HG03280 (cell line): ENCODE results near the gene NUDT3.

Experiments
- ATAC-seq: cut with Tn5 transposase; IDR thresholded peaks from one replicate; pipeline ENCODE4 v1.9.1; 2021; ENCODE audit warnings: mild to moderate bottlenecking, moderate library complexity; ENCODE audit not compliant: unreplicated experiment

NUDT3 gene

GRCh38 chr6:34241351-34242215 lies 150.9 kb downstream of the NUDT3 start:
- ATAC-seq, result no peak

DNA sequence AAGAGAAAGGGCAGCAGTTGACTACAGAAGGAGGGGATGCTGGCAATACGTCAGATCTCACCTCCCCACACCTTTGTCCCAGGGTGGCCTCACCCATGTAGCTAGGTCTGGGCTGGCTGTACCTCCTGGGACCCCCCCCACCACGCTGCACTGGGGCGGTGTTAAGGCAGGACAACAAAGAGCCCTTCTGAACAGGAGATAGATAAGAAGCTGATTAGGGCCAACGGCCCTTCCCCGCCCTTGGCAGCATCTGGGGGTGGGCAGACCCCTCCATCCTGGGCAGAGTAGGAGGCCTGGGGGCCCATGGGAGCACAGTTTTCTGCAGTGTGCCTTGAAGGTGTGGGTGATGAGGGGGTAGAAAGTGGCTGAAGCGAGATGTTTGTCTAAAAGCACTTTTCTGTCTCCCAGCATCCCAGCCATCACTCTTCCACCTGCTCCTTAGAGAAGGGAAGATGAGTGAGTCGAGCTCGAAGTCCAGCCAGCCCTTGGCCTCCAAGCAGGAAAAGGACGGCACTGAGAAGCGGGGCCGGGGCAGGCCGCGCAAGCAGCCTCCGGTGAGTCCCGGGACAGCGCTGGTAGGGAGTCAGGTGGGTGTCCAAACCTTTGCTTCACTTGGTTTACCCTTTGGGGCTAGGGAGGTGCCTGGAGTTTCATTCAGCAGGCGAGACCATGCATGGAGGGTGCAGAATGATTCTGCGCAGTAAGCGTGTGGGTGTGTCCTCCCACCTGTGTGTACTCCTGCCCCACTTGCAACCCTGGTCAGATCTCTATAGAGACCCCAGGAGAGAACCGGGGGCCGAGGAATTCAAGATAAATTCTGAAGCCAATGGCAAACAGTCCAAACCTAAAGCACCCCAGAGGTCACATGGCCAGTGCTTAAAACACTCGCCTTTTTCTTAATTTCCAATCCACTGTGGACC lies 151.9 kb downstream of the NUDT3 start:
- ATAC-seq, result no peak

DNA sequence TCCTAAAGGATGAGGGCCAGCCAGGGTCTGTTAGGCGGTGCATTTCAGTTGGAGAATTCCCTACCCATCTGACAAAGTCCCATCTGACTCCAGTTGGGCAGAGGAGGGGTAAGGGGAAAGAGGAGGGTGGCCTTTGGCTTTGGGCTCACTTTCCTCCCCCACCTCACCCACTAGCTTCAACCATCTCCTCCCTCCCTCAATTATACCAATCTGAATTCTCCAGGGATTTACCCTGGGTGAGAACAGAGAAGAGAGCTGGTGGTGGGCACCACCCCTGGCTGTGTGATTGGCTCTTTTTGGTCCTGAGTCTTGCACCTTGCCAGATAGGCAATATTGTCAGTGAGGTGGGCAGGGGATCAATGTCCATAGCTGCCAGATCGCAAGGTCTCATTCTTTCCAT lies 152.6 kb downstream of the NUDT3 start:
- no peak for ATAC-seq

GRCh38 chr6:34239500-34239825 lies 153.0 kb downstream of the NUDT3 start:
- ATAC-seq, result no peak

DNA sequence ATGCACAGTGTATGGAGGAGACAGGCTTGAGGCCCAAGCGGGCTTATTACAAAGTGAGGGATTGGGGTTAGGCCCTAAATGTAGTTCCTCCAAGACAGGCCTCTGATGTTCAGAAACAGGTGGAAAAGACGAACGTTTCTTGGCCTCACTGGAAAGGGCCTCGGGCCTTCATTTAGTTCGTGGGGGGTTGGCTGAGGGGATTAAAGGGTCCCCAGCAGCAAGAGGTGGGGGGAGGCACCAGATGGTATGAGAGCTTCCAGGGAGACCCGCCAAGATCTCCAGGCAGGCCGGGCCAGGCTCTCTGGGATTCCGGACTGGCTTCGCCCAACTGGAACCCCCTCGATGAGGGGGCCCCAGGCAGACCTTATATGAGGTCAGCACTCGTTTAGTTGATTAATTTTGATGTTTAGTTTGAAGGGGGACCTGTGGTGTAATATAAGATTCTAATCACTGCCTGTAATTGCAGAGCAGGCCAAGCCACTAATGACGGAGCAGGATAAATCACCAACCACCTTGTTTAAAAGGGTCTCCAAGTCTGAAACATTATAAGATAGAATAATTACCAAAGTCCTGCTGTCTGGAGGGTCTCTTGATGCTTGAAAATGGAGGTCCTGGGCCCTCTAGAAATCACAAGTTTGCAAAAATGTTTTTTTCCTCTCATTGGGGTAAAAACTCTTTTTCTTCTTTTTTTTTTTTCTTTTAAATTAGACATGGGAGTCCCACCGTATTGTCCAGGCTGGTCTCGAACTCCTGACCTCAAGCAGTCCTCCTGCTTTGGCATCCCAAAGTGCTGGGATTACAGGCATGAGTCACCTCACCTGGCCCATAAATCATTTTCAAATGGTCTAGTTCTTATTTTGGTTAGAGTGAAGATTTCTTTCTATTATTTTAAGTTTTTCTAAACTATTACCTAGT lies 153.6 kb downstream of the NUDT3 start:
- no peak for ATAC-seq

DNA sequence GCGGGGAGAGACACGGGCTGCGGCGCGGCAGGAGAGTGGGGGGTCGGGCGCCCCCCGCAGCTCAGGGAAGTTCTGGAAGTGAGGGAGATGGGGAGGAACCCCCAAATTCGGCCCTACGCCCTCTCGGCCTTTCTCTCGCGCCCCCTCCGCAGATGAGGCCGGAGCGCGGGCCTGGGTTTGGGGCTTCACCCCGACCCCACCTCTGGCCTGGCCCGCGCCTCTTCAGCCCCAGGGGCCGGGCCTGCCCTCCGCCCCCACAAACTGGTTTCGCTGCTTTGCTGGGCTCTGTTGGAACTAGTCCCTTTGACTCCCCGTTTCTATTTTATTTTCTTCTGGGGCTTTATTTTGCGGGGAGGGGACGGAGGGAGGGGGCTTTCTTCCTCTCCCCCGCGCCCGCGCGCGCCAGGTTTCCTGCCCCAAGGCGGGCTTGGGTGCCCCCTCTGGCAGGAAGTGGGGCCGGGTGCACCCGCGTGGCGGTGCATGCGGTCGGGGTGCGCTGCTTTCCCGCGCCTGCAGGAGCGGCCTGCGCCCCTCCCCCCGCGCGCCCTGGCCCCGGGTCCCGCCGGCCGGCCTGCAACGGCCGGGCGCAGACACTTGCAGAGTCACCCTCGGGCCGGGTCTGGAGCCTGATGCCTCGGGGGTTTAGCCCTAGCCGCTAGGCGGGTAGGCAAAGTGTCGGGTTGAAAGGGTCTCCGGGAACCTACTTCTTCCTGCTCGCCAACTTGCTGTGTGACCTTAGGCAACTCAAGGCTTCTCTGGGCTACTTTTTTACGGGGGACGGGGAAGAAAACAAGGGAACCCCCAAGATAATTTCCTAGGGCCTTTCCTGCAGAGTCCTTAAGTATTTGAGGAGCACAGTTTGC lies 154.5 kb downstream of the NUDT3 start:
- no peak for ATAC-seq

DNA sequence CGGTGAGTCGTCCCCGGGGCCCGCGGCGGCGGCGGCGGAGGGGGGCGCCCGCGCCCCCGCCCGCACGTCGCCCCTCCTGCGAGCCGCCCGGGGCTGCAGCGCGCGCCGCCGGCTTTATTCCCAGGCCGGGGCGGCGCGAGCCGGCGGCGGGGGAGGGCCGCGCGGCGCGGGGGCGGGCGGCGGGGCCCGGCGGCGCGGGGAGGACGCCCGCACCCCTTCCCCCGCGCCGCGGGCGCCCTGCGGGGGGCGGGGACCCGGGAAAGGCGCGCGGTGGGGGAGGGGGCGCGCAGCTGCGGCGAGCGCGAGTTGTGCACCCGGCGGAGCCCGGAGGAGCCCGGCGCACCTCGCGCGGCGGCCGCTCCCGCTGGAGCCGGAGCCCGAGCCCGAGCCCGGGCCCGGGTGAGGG lies 155.2 kb downstream of the NUDT3 start:
- ATAC-seq, result peak; percentile 23

GRCh38 chr6:34236443-34237315 lies 155.8 kb downstream of the NUDT3 start, which contains the start of gene HMGA1:
Gene HMGA1 (plus strand): TSS chr6:34236873. CDS start chr6:34240781, 3,908 bp downstream.
- ATAC-seq, result peak; percentile 67

DNA sequence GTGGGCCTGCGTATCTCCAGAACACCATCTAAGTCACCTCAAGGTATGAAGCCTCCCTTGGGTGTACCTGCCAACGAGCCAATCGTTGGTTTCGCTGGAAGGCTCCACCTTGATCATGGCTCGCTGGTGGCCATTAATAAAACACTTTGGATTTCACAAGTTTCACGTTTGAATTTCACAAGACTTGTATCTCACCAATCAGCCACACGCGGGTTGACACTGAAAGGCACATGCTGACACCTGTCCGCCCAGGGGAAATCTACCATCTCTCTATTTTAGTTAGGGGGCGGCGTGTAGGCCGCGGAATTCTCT lies 156.4 kb downstream of the NUDT3 start:
- ATAC-seq, result peak; percentile 0

- ATAC-seq, result no peak
These were observed 156.9 kb downstream of the NUDT3 start for GRCh38 chr6:34235307-34236130.

DNA sequence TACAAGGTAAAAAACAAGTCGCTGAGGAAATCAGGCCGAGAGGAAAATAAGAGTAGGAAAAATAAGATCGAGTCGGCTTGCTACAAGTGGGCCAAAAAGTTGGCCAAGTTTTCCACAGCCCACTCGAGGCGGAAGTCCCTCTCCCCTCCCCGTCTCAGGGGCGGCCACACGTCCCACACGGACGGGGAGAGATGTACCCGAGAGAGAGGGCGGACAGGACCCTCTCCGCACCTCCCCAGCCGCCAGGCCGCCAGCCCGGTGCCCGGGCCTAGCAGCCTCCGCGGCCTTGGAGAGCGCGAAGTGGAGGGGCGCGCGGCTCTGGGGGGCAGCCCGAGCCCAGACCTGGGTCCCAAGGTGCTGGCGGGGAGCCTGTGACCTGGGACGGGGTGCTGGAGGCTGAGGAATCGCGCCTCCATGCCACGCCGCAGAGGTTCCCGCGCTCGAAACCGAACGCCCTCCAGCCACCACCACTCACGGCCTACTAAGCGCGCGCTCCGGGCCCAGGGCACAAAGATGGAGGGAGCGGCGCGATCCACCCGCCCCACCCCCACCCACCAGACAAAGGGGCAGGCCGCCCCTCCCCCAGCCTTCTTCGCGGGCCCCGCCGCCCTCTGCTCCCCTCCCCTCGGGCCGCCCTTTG lies 157.7 kb downstream of the NUDT3 start:
- ATAC-seq, result no peak

DNA sequence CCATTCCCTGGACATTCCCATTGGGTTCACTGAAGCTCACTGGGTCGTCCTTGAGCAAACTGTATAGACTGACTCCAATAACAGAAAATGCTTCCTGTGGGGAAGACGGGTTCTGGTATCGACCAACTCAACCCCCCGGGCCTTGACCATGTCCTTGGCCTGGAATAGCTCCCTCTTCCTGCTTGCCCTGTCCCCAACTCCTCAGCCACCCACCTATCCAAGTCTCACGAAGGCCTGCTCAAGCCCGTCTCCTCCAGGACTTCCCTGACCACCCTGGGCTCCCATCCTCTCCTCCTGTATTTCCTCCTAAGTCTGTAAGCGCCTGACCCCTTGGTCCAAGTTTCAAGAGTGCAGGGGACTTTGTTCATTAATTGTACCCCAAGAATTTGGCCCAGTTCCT lies 158.6 kb downstream of the NUDT3 start:
- no peak for ATAC-seq

DNA sequence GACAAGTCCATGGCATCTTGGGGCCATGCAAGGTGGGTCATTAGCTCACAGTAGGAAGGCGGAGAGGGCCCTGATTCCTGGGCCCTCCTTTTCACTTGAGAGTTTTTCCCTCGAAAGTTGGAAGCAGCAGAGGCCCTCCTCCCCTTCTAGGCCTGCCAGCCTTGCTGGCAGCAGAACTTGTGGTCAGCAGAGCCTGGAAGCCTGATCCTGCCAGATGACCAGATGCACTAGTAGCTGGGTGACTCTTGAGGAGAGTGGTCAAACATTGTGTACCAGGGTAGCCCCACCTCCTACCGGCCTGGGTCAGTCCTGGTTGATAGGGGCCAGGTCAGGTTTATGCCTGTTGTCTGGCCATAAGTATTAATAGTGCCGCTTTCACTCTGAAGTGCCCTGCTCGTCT lies 159.6 kb downstream of the NUDT3 start:
- no peak for ATAC-seq

- ATAC-seq, result no peak
These were observed 160.7 kb downstream of the NUDT3 start for GRCh38 chr6:34231566-34232336.

DNA sequence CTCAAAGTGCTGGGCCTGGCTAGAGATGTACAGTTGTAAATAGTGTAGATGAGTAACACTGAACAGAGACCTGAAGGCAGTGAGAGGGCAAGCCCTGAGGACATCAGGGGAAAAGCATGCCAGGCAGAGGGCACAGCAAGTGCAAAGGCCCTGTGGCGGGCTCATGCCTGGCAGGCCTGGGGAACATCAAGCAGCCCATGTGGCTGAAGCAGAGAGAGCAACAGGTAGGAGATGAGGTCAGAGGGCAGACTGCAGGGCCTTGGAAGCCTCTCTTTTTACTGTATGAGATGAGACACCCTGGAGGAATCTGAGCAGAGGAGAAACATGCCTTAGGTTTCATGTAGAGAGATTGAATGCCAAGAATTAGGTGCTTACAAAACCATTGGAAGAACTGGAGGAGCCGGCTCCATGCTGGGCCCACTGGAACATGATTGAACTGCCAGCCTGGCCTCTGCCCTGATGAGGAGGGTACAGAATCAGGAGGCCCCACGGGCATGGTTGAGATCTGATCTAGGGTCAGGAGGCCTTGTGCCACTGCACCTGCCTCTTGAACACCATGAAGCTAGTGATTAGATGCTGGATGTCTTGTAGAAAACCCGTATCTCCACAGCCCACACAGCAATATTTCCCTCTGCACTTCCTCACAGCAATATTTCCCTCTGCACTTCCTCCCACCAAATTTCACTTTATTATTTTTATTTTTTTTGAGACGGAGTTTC lies 161.7 kb downstream of the NUDT3 start:
- ATAC-seq, result no peak

- no peak for ATAC-seq
These were observed 162.6 kb downstream of the NUDT3 start for GRCh38 chr6:34229877-34230276.
